SH-SY5Y (cell line): ENCODE data around the gene TBCA.

Experiments used
- GATA2 ChIP-seq: IDR thresholded peaks from 2 replicates; pipeline ENCODE4 v1.6.1; 2011; ENCODE audit warnings: mild to moderate bottlenecking, low read depth, low read length
- GATA3 ChIP-seq: IDR thresholded peaks from 2 replicates; pipeline ENCODE4 v1.6.1; 2011; ENCODE audit warnings: low read depth, mild to moderate bottlenecking, low read length, moderate library complexity

DNA sequence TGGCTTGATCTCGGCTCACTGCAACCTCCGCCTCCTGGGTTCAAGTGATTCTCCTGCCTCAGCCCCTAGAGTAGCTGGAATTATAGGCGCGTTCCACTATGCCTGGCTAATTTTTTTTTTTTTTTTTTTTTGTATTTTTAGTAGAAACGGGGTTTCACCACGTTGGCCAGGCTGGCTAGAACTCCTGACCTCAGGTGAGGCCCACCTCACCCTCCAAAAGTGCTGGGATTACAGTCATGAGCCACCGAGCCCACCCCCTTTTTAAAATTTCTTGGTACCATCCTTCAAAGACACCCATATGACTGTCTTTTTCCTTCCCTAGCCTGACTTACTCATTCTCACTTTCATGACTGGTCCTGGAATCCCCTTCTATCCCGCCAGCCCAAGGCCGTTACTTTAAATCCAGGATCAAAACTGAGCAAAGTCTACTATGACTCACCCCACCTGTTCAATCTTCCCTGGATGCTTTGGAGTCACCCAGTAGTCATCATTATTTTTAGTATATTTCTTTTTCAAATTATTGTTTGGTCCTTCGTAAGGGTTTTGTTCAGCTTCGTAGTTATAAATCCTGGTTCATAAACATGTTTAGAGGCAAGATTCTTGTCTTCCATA, 1.2 kb upstream of the TBCA start:
- TF ChIP-seq GATA3 (no peak), GATA2 (no peak)
